Fibroblast of skin of right biceps (primary cell): ENCODE results near the gene AQP5.

Experiments
- DNase-seq: peaks from one replicate; pipeline ENCODE4 v3.0.0-alpha.2; 2013

Gene AQP5

DNA sequence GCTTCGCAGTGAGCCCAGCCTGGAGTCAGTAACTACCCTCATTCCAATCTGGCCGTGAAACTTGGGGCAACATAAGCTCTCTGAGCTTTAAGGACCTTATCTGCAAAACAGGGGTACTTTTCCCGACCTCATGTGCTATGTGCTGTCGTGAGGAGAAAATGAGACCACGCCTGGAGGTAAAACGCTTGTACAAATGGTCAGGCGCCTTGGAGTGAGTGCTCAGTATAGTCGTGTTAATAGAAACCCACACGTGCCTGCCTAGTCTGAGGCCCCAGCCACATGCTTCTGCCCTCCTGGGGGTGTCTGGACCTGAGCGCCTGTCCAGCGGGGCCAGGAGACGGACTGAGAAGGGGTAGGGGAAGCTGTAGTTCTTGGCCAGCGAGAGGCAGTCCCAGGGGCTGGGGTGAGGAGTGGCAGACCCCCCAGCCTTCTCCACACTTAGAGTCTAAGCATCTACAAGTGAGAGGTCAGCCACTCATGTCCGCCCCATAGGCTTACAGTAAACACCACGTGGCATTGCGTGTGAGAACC is 4.9 kb downstream of the AQP5 start:
- DNase-seq: no peak

GRCh38 chr12:49967042-49967776 is 5.5 kb downstream of the AQP5 start:
- peak; percentile 81 for DNase-seq

DNA sequence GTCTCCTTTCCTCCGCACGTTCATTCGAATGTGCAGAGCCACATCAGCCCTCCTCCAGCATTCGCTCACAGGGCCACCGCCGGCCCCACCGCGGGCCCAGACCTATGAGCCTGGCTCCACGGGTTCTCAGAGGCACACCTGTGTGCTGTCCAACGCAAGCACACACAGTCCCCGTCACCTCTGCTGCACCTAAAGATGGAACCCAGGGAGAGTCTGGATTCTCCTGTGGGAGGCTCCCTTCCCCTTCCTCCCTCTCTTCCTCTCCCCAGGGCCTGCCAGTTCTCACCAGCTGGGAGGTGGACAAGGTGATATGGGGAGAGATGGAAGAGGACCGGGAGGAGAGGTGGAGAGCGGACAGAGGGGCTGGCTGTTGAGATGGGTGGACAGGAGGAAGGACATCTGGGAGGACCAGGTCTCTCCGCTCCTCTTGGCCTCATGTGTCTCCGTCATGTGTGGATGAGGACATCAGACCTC is 6.1 kb downstream of the AQP5 start:
- no peak for DNase-seq

DNA sequence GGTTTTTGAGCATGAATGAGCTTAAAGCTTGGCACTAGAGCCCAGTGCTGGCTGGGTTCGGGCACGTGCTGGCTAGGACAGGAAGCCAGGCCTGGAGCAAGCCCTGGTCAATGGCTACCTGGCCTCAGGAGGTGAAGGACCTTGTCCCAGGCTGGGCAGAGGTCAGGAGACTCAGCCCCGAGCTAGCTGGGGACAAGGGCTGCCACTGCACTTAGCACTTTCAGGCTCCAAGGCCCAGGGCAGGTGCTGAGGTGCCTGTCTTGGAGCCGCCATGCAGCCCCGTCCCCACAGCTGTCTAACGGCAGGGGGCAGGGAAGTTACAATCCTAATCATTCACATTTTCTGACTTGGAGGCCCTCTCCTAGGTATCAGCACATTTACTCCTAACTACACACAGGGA is 6.8 kb downstream of the AQP5 start:
- DNase-seq: no peak

DNA sequence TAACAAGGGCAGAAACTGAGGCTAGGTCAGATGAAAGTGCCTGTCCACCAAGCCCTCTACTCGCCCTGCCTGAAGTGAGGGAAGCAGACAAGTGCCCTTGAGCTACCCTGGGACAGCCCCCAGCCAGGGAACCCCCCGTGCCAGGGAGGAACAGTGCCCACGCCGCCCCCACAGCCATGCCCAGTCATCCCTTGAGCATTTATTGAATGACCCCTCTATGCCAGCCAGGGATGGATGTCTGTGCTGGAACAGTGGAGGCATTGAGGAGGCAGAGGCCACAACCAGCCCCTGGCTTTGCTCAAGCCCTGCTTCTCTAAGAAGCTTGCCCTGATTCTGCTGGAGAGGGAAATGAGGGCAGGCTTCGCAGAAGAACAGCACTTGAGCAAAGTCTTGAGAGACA is 7.4 kb downstream of the AQP5 start:
- DNase-seq: no peak

GRCh38 chr12:49969651-49970429 is 8.2 kb downstream of the AQP5 start:
- no peak for DNase-seq

- no peak for DNase-seq
These were observed 9.0 kb downstream of the AQP5 start for GRCh38 chr12:49970658-49971057.

DNA sequence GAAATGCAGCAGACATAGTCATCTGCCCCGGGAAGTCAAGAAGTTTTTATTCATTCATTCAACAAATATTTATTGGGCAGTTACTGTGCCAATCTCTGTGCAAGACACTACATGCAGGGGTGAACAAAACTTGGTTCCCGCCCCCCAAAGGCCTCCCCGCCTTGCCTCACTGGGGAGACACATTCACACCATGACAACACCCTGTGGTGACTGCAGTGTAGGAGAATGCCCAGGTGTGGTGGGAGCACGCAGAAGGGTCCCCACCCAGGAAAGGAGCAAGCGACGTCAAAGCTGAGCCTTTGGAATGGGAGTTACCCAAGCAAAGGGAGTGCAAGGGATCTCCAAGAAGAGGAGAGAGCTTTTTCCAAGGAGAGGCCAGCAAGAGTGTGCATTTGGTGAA is 9.5 kb downstream of the AQP5 start:
- DNase-seq: no peak

DNA sequence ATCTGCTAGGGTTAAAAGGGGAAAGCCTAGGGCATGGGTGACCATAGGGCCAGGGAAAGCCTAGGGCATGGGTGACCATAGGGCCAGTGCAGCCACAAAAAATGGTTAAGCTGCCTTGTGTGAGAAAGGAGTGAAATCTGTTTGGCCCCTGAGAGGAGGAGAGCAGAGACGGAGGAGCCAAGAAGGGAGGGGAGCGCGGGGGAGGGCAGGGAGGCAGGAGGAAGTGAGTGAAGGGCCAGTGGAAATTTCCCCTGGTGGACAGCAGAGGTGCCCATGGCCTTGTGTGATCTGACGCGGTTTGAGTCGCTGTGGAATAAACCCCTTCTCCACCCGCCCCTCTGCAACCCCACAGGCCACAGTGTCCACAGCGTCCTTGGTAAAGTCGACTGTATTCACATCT is 10.5 kb downstream of the AQP5 start:
- no peak for DNase-seq

DNA sequence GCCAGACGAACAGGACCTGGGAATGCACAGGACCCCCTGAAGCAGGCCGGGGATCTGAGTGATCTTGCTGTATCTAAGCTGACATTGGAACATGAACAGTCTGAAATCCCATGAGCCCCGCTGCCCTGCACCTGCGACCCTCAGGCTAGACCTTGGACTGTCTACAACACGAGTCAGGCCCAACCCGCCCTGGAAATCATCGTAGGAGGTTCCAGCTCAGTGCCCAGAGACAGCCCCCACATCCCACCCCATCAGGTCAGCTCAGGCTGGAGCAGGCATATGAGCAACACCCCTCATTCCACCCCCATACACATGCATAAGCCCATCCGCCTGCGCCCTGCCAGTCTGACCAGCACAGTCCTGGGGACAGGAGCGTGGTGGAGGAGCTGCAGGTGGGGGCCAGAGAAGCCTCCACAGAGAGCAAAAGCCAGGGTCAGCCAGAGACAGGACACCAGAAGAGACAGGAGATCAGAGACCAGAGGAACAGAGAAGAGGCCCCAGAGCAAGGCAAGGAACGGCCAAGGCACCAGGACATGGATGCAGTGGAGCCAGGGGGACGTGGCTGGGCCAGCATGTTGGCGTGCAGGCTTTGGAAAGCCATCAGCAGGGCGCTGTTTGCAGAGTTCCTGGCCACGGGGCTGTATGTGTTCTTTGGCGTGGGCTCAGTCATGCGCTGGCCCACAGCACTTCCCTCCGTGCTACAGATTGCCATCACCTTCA is 11.1 kb downstream of the AQP5 start, which contains the start of gene AQP6:
Gene AQP6, plus strand, starts transcription at position 307 of the 720 bp plus-strand sequence. Its CDS starts 227 bp downstream, at position 534.
- DNase-seq: no peak

DNA sequence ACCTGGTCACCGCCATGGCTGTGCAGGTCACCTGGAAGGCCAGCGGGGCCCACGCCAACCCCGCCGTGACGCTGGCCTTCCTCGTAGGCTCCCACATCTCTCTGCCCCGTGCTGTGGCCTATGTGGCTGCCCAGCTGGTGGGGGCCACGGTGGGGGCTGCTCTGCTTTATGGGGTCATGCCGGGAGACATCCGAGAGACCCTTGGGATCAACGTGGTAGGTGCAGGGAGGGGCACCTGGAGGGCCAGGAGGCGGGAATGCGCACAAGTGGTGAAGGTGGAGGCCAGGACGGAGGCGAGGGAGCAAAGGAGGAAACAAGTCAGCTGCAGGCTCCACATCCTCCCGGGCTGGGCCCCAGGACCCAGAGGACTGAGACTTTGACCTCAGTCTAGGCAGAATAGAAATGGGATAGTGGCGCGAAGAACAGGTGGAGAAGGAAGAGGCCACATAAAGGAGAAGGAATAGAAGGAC is 11.7 kb downstream of the AQP5 start:
- no peak for DNase-seq

GRCh38 chr12:49974231-49974675 is 12.6 kb downstream of the AQP5 start:
- peak; percentile 36 for DNase-seq

- DNase-seq: no peak
These were observed 13.1 kb downstream of the AQP5 start for GRCh38 chr12:49974677-49975317.

DNA sequence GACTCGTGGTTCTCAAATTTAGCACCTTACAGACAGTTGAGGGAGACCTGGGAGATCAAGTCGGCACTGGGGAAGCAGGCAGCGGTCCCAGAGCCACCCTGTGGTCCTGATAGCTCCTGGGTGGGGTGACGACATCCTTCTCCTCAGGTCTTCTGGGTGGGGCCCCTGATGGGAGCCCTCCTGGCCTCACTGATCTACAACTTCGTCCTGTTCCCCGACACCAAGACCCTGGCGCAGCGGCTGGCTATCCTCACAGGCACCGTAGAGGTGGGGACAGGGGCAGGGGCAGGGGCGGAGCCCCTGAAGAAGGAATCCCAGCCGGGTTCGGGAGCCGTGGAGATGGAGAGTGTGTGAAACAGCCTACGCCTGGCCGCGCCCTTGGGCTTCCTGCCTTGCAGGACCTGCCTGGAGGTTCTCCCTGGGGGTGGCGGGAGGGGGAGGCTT is 13.7 kb downstream of the AQP5 start:
- DNase-seq: no peak

- no peak for DNase-seq
These were observed 14.9 kb downstream of the AQP5 start for GRCh38 chr12:49976557-49976956.

DNA sequence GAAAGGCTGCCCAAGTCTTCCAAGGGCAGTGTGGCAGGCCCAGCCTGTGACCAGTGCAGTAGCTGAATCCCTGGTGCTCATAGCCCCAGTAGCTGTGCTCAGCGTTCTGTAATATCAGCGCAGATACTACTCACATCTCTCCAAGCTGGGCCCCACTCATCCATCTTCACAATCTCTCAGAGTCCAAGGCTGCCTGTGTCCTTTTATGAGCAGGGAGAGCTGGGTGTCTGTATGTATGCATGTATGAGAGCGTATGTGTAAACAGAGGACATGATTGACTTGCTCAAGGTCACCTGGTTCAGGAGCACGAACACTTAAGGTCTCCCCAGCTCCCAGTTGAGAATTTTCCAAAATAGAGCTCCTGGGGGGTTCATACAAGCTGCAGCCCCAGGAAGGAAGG is 16.5 kb downstream of the AQP5 start:
- DNase-seq: no peak

DNA sequence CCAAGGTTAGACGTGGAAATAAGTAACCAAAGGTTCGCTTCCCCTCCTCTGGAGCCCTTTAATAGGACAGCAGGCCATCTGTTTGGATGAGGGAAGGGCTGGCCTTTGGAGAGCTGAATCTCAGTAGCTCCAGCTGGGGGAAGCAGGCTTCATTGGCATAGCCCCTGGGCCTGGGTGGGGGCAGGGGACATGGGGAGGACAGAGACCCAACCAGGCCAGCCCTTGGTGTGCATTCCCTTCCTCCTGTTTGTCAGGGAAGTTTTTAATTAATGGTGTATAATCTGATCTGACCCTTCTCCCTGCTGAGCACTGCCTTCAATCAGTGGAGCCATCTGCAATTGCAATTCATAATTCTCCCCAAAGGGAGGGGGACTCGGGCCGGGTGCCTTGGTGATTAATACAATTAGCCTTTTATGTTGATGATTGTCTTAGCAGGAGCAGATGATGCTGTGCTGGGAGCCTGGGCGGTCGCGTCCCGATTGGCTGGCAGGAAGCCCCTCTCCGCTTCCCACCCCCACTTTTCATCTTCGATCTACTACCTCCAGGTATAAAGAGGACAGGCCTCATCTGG is 17.4 kb downstream of the AQP5 start:
- no peak for DNase-seq

GRCh38 chr12:49979791-49980190 is 18.1 kb downstream of the AQP5 start:
- DNase-seq: no peak

DNA sequence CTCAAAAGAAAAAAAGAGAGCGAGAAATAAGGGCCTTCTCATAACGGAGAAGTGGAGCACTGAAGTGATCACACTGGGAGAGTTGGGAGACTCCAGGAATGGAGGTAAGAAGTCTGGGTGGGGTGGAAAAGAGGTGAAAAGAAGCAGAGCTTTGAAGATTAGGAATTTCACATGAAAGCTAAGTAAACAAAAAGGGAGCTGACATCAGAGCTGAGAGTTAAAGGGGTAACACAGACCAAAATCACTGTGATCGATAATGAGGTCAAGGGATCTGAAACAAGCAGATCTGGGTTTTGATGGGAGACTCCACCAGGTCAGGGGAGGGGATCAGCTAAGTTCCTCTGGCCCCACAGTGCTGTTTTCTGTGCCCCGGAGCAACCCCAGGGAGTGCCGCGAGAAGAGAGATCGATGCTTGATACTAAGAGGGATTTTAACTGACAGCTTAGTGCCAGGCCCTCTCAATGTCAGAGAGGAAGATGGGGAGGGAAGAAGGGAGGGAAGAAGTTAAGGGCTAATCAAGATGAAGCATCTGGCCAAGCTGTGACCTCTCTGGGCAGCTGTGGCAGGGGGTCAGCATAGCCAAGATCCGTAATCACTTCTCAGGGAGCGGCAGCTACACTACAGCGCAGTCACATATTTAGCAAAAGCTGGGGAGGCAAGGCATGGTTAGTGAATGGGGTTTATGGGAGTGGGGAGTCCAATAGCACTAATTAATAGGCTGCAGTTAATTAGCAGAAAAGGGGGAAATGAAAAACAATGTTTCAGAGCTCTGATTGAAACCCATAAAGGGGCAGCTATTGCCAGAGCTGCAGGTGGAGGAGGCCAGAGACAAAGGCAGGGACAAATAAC is 19.1 kb downstream of the AQP5 start:
- no peak for DNase-seq

DNA sequence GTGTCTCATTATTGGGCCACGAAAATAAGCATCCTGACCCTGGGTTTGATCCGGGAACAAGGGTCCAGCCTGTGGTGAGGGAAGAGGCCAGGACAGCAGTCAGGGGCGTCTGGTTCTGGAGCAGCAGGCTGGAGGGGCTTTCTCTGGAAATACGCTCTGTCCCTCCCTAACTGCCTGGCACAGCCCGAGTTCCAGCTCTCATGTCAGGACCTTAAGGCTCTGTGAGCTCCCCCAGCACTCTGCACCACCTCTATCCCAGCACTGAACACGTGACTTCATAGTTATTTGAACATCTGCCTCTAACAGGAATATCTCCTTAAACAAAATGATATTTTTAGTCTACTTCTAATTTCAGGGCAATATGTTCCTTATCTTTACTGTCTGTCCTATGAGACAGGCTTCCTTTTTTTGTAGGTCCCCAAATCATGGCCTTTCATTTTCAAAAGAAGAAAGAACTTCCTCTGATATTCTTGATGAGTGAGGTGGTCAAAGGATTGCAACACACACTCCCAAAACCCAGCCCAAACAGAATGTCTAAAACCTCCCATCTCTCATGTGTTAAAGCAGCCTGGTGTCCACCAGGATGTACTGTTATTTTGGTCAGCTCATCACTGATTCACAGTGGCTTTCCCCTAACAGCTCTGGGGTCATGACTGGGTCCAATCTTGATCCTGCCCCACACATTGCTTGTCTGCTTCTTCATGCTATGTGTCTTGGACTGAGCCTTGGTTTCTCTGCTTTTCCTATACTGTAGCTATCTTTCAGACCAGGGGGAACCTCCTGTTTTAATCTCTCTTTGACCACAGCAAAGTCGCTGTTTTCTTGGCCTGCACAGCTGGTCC is 20.8 kb downstream of the AQP5 start:
- no peak for DNase-seq
